Thymus (tissue), 11 donors: ENCODE results near the gene EXOC6B. TPM values are rescaled to one million over a fixed set of nuclear protein-coding genes. Genes with fewer than 3 reads are reported as not detected.
"Not testable (repeated sequence)": the region's sequence is repeated elsewhere in the genome, so short reads cannot be mapped to it uniquely, and the experiment has no call there.

ENCODE experiments used
- DNase-seq, 9 donors: peaks; one replicate each; pipeline ENCODE4 v3.0.0-alpha.2; 2013; ENCODE audit warnings: low spot score in 9 of 9, low read depth in 6 of 9, missing footprints in 1 of 9
- H3K27ac ChIP-seq, 2 donors: one replicate each; pipeline ENCODE4 v1.5.1; 2013; ENCODE audit warnings: control low read depth in 1 of 2, low read depth in 1 of 2, low read length in 1 of 2, mild to moderate bottlenecking in 1 of 2, moderate library complexity in 1 of 2
- H3K27me3 ChIP-seq, 2 donors: one replicate each; pipeline ENCODE4 v1.5.1; 2013; ENCODE audit warnings: low read length in 1 of 2; ENCODE audit not compliant: control insufficient read depth in 2 of 2, insufficient read depth in 1 of 2
- H3K36me3 ChIP-seq, 2 donors: one replicate each; pipeline ENCODE4 v1.5.1; 2013; ENCODE audit warnings: low read length in 1 of 2, mild to moderate bottlenecking in 1 of 2, moderate library complexity in 1 of 2; ENCODE audit not compliant: control insufficient read depth in 2 of 2, insufficient read depth in 2 of 2
- H3K4me1 ChIP-seq, 2 donors: one replicate each; pipeline ENCODE4 v1.5.1; 2013; ENCODE audit warnings: low read length in 2 of 2; ENCODE audit not compliant: control insufficient read depth in 2 of 2, insufficient read depth in 2 of 2
- H3K4me3 ChIP-seq, 2 donors: one replicate each; pipeline ENCODE4 v1.5.1; 2013; ENCODE audit warnings: low read length in 2 of 2, control low read depth in 1 of 2, mild to moderate bottlenecking in 1 of 2
- H3K9me3 ChIP-seq, 2 donors: one replicate each; pipeline ENCODE4 v1.5.1; 2013; ENCODE audit warnings: low read length in 1 of 2, mild to moderate bottlenecking in 1 of 2; ENCODE audit not compliant: control insufficient read depth in 2 of 2, insufficient read depth in 1 of 2
- WGBS: extraction: QIAGEN DNeasy Blood & Tissue Kit; methylation state at CpG from one replicate; pipeline ENCODE4 v1.1.7; 2013; 5-methylcytosine and 5-hydroxymethylcytosine counted together
- polyA plus RNA-seq: library from polyadenylated mRNA; stranded (reverse); fragments of 200-250 nt; gene quantifications from one replicate; pipeline ENCODE4 v1.2.3, GENCODE V29; 2013
- total RNA-seq: library from RNA; stranded (reverse); fragments of 120-200 nt; gene quantifications from one replicate; pipeline ENCODE4 v1.2.4, GENCODE V29; 2013
- donor health status: healthy.

EXOC6B gene
- total and polyA plus RNA-seq, 2 donors = 5.0 to 6.2 TPM

- DNase-seq = no peak
- Histone ChIP-seq H3K4me1 (no peaks in the 10 kb centered on the region), H3K4me3 (no peak overlapping the region), H3K27me3 (no peaks in the 10 kb centered on the region), H3K36me3 (no peaks in the 10 kb centered on the region), H3K27ac (no peak overlapping the region), H3K9me3 (no peaks in the 10 kb centered on the region)
- WGBS = 90% methylated on average over 3 of the region's 3 CpGs
These were observed 387.5 kb downstream of the EXOC6B start for GRCh38 chr2:72438364-72438763.

GRCh38 chr2:72431737-72432136, 394.1 kb downstream of the EXOC6B start:
- DNase-seq = no peak
- H3K27me3 ChIP-seq = no peaks in the 10 kb centered on the region
- no peaks in the 10 kb centered on the region for H3K36me3 ChIP-seq
- no peak overlapping the region for H3K4me3 ChIP-seq
- 95% methylated on average over 4 of the region's 4 CpGs for WGBS
- H3K27ac ChIP-seq = no peak overlapping the region
- no peaks in the 10 kb centered on the region for H3K4me1 ChIP-seq
- H3K9me3 ChIP-seq = peaks cover 0 to 9% of the 10 kb centered on the region in 2 donors

DNA sequence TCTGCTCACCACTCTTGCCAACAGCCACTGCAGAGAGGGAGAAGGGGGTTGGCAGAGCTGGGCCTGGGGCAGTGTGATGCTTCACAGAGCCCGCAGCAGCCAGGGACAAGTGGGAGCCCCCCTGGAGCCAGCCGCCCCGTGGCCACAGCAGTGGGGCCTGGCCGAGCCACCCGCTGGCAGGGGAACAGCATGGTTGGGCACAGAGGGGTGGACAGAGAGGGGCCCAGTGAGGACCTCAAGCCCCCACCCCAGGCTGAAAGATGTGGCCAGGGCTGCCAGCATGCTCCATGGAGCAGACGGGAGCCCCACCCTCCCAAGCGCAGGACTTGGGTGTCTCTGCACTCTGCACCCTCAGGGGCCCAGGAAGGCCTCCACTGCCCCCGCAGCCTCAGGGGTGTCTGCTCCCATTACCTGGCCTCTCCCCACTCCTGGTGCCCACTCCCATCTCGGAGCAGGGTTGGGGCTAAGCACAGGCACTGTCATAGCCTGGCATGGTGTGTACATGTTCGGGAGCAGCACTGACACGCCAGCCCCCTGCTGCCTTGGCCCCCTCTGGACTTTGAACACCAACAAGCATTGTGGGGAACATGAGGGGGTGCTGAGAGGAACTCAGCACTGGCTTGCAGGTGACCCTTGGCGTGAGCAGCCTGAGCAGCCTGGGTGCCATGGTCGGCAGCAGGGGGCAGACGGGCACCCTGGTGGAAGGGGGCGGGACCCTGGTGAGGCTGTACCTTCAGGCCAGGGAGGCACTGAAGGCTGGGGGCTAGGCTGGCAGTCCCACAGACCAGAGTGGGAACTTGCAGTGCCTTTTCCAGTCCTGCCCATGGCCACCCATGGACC, 398.6 kb downstream of the EXOC6B start:
- DNase-seq = no peak
- no peaks in the 10 kb centered on the region for H3K36me3 ChIP-seq
- H3K9me3 ChIP-seq = peaks cover 0 to 9% of the 10 kb centered on the region in 2 donors
- H3K4me3 ChIP-seq = no peak overlapping the region
- 99% methylated on average over 15 of the region's 15 CpGs for WGBS
- H3K27ac ChIP-seq = no peak overlapping the region
- H3K4me1 ChIP-seq = no peaks in the 10 kb centered on the region
- no peaks in the 10 kb centered on the region for H3K27me3 ChIP-seq

- Histone ChIP-seq H3K27ac (no peak overlapping the region), H3K9me3 (peaks cover 0 to 9% of the 10 kb centered on the region in 2 donors), H3K27me3 (no peaks in the 10 kb centered on the region), H3K4me3 (no peak overlapping the region), H3K4me1 (no peaks in the 10 kb centered on the region), H3K36me3 (no peaks in the 10 kb centered on the region)
- DNase-seq = no peak
These were observed 399.8 kb downstream of the EXOC6B start for GRCh38 chr2:72425996-72426395.

DNA sequence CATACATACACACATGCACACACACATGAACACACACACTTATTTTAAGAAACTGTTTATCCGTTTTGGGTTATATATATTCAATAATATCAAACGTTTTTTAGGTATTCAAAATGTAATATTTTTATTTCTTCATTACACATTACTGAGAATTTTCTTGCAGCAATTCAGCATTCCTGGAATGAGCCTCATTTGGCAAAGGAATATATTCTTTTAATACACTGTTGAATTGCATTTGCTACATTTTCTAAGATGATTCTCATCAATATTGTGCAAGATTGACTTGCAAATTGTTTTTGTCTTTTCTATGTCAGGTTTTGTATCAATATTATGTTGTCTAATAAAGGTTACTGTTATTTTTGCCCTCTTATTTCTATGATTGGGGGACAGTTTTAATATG, 402.1 kb downstream of the EXOC6B start:
- DNase-seq = no peak
- Histone ChIP-seq H3K4me1 (no peaks in the 10 kb centered on the region), H3K36me3 (no peaks in the 10 kb centered on the region), H3K27me3 (no peaks in the 10 kb centered on the region), H3K9me3 (peaks cover 0 to 9% of the 10 kb centered on the region in 2 donors), H3K4me3 (no peak overlapping the region), H3K27ac (no peak overlapping the region)
- WGBS = 95% methylated on average over 2 of the region's 2 CpGs

GRCh38 chr2:72421771-72422379, 404.0 kb downstream of the EXOC6B start:
- not testable (repeated sequence) for DNase-seq, H3K36me3 ChIP-seq

DNA sequence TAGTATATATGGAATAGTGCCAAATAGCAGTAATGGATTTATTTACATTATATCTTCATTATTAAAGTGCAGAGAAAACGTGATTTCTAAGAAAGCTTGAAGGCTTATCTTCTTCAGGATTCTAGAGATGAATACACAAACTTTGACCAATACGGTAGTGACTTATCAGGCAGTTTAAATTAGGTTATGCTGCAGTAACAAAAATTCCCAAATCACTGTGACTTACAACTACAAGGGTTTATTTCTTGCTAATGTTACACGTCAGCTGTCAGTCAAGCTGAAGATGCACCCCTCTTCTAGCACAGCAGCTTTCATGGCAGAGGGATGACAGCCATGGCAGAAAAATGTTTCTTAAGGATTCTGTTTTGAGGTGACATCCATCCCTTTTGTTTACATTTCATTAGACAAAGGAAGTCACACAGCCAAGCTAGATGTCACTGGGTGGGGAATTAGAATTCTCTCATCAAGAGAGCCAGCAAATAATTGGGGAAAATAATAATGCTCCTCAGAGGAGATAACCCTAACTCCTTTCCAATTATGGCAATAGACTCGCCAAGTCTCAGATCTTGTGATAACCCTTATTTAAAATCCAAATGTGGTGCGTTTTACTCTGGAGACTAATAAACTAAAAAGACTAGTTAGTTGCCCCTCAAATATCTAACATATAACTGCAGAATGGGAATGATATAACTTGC, 409.9 kb downstream of the EXOC6B start:
- DNase-seq = no peak
- no peaks in the 10 kb centered on the region for H3K27me3 ChIP-seq
- 86% methylated on average over 5 of the region's 5 CpGs for WGBS
- H3K4me1 ChIP-seq = no peaks in the 10 kb centered on the region
- H3K36me3 ChIP-seq = no peaks in the 10 kb centered on the region
- no peaks in the 10 kb centered on the region for H3K9me3 ChIP-seq
- no peak overlapping the region for H3K27ac ChIP-seq
- H3K4me3 ChIP-seq = no peak overlapping the region

More at GRCh38 chr2:72421771-72422379, 404.0 kb downstream of the EXOC6B start:
- H3K27ac ChIP-seq, H3K4me1 ChIP-seq, H3K9me3 ChIP-seq, H3K27me3 ChIP-seq, H3K4me3 ChIP-seq: not testable (repeated sequence)
- WGBS = 97% methylated on average over 31 of the region's 31 CpGs

GRCh38 chr2:72415241-72415661, 410.6 kb downstream of the EXOC6B start:
- Histone ChIP-seq H3K36me3 (no peaks in the 10 kb centered on the region), H3K27ac (no peak overlapping the region), H3K4me1 (no peaks in the 10 kb centered on the region), H3K9me3 (no peaks in the 10 kb centered on the region), H3K4me3 (no peak overlapping the region), H3K27me3 (no peaks in the 10 kb centered on the region)
- DNase-seq = no peak
- 97% methylated on average over 2 of the region's 2 CpGs for WGBS

DNA sequence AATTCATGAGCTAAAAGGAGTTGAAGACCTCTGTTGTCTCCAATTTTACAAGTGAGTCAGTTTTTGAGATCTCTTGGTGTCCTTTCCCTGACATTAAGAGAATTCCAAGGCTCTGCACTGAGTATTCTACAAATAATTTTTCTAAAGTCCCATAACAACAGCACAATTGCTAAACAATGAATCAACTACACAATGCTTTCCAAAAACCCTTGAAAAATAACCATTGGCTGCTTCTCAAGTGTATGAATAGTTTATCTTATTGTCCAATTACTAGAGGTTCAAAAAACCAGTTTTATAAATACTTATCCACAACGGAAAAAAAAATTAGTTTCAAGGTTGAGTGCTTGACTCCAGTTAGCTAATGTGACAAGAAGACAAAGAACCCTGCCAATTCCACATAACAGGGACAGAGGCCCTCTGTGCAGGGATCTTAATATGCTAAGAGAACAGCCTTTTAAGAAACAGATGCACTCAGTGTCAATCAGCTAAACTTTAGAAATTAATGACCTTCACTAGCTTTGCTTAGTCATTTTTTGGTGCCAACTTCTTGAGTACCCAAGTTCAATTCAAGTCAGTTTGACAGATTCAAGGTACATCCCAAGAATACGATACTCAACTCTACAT, 411.6 kb downstream of the EXOC6B start:
- Histone ChIP-seq H3K4me3 (no peak overlapping the region), H3K27me3 (no peaks in the 10 kb centered on the region), H3K27ac (no peak overlapping the region), H3K36me3 (no peaks in the 10 kb centered on the region), H3K9me3 (no peaks in the 10 kb centered on the region), H3K4me1 (no peaks in the 10 kb centered on the region)
- no peak for DNase-seq
- WGBS = 87% methylated on average over 2 of the region's 2 CpGs
